ENCODE results near the gene DEK. TPM values are rescaled to one million over a fixed set of nuclear protein-coding genes. Genes with fewer than 3 reads are reported as not detected.

DEK gene
- total and polyA plus RNA-seq, 2 of the 13 experiments (the other 11 are each of a cell fraction or from before 2014, with no cell fraction given), result 53.2 to 276 TPM

DNA sequence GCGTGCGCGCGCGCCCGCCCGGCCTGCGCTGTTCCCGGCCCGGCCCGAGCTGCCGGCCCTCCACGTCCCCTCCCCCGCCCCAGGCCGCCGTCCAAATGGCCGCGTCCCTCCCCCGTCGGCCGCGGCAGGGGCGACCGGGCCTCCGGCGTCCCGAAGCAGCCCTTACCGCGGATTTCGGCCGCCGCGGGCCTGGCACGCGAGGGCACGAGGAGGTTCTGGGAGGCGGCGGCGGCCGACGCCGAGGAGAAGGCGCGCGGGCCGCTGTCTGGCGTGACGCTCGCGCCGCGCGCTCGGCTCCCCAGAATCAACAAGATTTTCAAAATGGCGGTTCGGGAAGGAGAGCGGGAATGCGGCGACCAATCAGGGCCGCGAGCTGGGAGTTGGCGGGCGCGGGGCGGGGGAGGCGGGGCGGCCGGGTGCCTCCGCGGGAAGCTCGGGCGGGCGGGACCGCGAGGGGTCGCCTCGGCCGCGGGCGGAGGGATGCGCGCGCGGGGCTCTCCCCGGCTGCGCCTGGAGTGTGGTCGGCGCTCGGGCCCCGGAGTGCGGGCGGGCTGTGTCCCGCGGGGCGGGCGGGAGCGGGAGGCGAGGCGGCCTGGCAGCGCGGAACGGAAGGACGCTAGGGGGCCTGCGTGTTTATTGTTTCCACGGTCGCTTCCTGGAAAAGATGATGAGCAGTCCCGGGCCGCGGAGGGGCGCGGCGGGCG, at the start of gene DEK (continued):
- TF ChIP-seq, protein P1, sequence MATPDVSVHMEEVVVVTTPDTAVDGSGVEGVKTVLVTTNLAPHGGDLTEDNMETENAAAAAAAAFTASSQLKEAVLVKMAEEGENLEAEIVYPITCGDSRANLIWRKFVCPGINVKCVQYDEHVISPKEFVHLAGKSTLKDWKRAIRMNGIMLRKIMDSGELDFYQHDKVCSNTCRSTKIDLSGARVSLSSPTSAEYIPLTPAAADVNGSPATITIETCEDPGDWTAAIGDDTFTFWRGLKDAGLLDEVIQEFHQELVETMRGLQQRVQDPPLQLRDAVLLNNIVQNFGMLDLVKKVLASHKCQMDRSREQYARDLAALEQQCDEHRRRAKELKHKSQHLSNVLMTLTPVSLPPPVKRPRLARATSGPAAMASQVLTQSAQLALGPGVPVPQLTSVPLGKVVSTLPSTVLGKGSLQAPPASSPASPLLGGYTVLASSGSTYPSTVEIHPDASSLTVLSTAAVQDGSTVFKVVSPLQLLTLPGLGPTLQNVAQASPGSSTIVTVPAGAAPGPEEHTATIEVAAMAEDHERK (CRISPR knock-in tag; IDR thresholded peaks at IDR 0.05; ENCODE audit: low read depth), result no peak
- no peak for TF ChIP-seq ZNF550 (CRISPR knock-in tag; IDR thresholded peaks at IDR 0.05; ENCODE audit: borderline replicate concordance)
- peak; percentile 64; the same call in 1 of the 2 replicates for TF ChIP-seq HDAC1 (CRISPR knock-in tag; IDR thresholded peaks at IDR 0.05)
- peak; percentile 76; the same call in 1 of the 2 replicates for TF ChIP-seq ZSCAN31 (CRISPR knock-in tag; IDR thresholded peaks at IDR 0.05; ENCODE audit: low read depth)
- TF ChIP-seq, protein P2, sequence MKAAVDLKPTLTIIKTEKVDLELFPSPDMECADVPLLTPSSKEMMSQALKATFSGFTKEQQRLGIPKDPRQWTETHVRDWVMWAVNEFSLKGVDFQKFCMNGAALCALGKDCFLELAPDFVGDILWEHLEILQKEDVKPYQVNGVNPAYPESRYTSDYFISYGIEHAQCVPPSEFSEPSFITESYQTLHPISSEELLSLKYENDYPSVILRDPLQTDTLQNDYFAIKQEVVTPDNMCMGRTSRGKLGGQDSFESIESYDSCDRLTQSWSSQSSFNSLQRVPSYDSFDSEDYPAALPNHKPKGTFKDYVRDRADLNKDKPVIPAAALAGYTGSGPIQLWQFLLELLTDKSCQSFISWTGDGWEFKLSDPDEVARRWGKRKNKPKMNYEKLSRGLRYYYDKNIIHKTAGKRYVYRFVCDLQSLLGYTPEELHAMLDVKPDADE (CRISPR knock-in tag; IDR thresholded peaks at IDR 0.05), result no peak
- no peak for TF ChIP-seq RFXANK (CRISPR knock-in tag; IDR thresholded peaks at IDR 0.05)
- no peak for TF ChIP-seq ZNF782 (CRISPR knock-in tag; IDR thresholded peaks at IDR 0.05; ENCODE audit: borderline replicate concordance)
- peak; percentile 44 for TF ChIP-seq DMAP1 (CRISPR knock-in tag; IDR thresholded peaks at IDR 0.05)
- no peak for TF ChIP-seq MEF2D (CRISPR knock-in tag; IDR thresholded peaks at IDR 0.05)
- TF ChIP-seq, protein P3, sequence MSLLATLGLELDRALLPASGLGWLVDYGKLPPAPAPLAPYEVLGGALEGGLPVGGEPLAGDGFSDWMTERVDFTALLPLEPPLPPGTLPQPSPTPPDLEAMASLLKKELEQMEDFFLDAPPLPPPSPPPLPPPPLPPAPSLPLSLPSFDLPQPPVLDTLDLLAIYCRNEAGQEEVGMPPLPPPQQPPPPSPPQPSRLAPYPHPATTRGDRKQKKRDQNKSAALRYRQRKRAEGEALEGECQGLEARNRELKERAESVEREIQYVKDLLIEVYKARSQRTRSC (CRISPR knock-in tag; IDR thresholded peaks at IDR 0.05; ENCODE audit: low read depth), result no peak
- TF ChIP-seq POGZ (CRISPR knock-in tag; IDR thresholded peaks at IDR 0.05), result peak; percentile 55
- TF ChIP-seq, protein P4, sequence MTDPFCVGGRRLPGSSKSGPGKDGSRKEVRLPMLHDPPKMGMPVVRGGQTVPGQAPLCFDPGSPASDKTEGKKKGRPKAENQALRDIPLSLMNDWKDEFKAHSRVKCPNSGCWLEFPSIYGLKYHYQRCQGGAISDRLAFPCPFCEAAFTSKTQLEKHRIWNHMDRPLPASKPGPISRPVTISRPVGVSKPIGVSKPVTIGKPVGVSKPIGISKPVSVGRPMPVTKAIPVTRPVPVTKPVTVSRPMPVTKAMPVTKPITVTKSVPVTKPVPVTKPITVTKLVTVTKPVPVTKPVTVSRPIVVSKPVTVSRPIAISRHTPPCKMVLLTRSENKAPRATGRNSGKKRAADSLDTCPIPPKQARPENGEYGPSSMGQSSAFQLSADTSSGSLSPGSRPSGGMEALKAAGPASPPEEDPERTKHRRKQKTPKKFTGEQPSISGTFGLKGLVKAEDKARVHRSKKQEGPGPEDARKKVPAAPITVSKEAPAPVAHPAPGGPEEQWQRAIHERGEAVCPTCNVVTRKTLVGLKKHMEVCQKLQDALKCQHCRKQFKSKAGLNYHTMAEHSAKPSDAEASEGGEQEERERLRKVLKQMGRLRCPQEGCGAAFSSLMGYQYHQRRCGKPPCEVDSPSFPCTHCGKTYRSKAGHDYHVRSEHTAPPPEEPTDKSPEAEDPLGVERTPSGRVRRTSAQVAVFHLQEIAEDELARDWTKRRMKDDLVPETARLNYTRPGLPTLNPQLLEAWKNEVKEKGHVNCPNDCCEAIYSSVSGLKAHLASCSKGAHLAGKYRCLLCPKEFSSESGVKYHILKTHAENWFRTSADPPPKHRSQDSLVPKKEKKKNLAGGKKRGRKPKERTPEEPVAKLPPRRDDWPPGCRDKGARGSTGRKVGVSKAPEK (CRISPR knock-in tag; IDR thresholded peaks at IDR 0.05; ENCODE audit: borderline replicate concordance), result no peak
- TF ChIP-seq, protein P5, sequence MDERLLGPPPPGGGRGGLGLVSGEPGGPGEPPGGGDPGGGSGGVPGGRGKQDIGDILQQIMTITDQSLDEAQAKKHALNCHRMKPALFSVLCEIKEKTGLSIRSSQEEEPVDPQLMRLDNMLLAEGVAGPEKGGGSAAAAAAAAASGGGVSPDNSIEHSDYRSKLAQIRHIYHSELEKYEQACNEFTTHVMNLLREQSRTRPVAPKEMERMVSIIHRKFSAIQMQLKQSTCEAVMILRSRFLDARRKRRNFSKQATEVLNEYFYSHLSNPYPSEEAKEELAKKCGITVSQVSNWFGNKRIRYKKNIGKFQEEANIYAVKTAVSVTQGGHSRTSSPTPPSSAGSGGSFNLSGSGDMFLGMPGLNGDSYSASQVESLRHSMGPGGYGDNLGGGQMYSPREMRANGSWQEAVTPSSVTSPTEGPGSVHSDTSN (CRISPR knock-in tag; IDR thresholded peaks at IDR 0.05), result no peak
- TF ChIP-seq ZNF101 (CRISPR knock-in tag; IDR thresholded peaks at IDR 0.05; ENCODE audit: borderline replicate concordance, low read depth), result no peak
- TF ChIP-seq, protein P6, sequence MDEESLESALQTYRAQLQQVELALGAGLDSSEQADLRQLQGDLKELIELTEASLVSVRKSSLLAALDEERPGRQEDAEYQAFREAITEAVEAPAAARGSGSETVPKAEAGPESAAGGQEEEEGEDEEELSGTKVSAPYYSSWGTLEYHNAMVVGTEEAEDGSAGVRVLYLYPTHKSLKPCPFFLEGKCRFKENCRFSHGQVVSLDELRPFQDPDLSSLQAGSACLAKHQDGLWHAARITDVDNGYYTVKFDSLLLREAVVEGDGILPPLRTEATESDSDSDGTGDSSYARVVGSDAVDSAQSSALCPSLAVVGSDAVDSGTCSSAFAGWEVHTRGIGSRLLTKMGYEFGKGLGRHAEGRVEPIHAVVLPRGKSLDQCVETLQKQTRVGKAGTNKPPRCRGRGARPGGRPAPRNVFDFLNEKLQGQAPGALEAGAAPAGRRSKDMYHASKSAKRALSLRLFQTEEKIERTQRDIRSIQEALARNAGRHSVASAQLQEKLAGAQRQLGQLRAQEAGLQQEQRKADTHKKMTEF (CRISPR knock-in tag; IDR thresholded peaks at IDR 0.05), result no peak; the same call in 1 of the 2 replicates
- no peak for TF ChIP-seq ZNF530 (CRISPR knock-in tag; IDR thresholded peaks at IDR 0.05; ENCODE audit: low read depth)
- no peak; the same call in 1 of the 2 replicates for TF ChIP-seq ZNF891 (CRISPR knock-in tag; IDR thresholded peaks at IDR 0.05)
- 0 out of 2 replicates have a peak, but pooled peaks have one; percentile 67 for TF ChIP-seq KAT8 (CRISPR knock-in tag; IDR thresholded peaks at IDR 0.05)
- TF ChIP-seq, protein P7, sequence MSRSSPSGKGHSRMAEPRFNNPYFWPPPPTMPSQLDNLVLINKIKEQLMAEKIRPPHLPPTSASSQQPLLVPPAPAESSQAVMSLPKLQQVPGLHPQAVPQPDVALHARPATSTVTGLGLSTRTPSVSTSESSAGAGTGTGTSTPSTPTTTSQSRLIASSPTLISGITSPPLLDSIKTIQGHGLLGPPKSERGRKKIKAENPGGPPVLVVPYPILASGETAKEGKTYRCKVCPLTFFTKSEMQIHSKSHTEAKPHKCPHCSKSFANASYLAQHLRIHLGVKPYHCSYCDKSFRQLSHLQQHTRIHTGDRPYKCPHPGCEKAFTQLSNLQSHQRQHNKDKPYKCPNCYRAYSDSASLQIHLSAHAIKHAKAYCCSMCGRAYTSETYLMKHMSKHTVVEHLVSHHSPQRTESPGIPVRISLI (CRISPR knock-in tag; IDR thresholded peaks at IDR 0.05; ENCODE audit: borderline replicate concordance), result no peak
